ENCODE measurements around the gene TMEM254. TPM values are rescaled to one million over a fixed set of nuclear protein-coding genes. Genes with fewer than 3 reads are reported as not detected.

TMEM254 gene
- total and polyA plus RNA-seq, 7 experiments from 2014 or later: 7.3 to 44.5 (median 17.4) TPM

DNA sequence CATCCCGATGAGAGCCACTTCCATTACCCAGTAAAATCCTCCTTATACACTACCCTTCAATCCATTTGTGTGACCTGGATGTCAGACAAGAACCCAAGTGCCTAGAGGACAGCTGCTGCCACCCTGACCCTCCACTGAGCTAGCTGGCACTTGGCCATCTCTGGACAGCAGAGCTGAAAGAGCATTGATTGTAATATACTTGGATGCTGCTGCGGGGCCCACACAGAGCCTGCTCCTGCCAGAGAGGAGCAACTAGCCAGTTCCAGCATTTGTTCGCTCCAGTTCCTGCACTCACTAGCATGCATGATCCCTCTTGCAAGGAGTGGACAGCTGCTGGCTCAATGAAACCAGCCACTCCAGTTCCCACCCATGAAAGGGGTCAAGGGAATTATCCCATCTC lies 8.4 kb upstream of the TMEM254 start:
- no peak for ATAC-seq

DNA sequence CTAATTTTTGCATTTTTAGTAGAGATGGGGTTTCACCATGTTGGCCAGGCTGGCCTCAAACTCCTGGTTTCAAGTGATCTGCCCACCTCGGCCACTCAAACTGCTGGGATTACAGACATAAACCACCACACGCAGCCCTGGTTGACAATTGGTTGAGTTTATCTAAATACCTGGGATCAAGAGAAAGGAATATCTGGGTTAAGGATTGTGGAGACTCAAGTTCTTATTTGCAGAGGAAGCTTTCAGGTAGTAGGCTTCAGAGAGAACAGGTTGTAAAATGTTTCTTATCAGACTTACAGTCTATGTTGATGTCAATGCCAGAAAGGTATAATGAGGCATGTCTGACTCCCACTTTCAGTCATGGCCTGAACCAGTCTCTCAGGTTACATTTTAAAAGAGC lies 5.9 kb upstream of the TMEM254 start:
- no peaks in the 10 kb centered on the region for H3K36me3 ChIP-seq (ENCODE audit: control insufficient read depth in 2 of 3, insufficient read depth in 3 of 3, low read length in 3 of 3)
- CTCF ChIA-PET: no interaction called here
- peaks cover 0 to 5% (median 0%) of the 10 kb centered on the region in 11 donors for H3K9me3 Mint-ChIP-seq
- H3K4me3 ChIP-seq (ENCODE audit: low read length): no peak overlapping the region
- H3K4me3 Mint-ChIP-seq: no peak overlapping the region
- H3K4me1 ChIP-seq (ENCODE audit: control insufficient read depth in 2 of 2, insufficient read depth in 2 of 2, low read length in 2 of 2): no peaks in the 10 kb centered on the region
- H3K27me3 ChIP-seq (ENCODE audit: control insufficient read depth in 2 of 2, insufficient read depth in 2 of 2, low read length in 2 of 2): no peaks in the 10 kb centered on the region
- H3K9me3 ChIP-seq (ENCODE audit: control insufficient read depth in 2 of 3, low read length in 3 of 3): no peaks in the 10 kb centered on the region
- no peak overlapping the region for H3K27ac ChIP-seq (ENCODE audit: low read depth, low read length)
- ATAC-seq (no peak), DNase-seq (no peak)
- peaks cover 0 to 6% (median 2%) of the 10 kb centered on the region in 7 donors for H3K4me1 Mint-ChIP-seq
- H3K27me3 Mint-ChIP-seq: peaks cover 0 to 5% (median 0%) of the 10 kb centered on the region in 5 donors
- intact Hi-C loops (cut with micrococcal nuclease): no loop called here
- POLR2A ChIA-PET: no interaction called here
- H3K36me3 Mint-ChIP-seq: peaks cover 0 to 3% (median 0%) of the 10 kb centered on the region in 5 donors
- H3K27ac Mint-ChIP-seq: no peak overlapping the region

More for the DNA sequence above, 8.4 kb upstream of the TMEM254 start:
- CTCF ChIA-PET: interaction anchor here (1.4 kb wide), 1 partner anchor 11 kb away, joined by 4 read pairs; no protein-coding TSS in a partner anchor
- H3K27ac Mint-ChIP-seq: no peak overlapping the region
- H3K27ac ChIP-seq (ENCODE audit: low read depth, low read length): no peak overlapping the region
- no peaks in the 10 kb centered on the region for H3K9me3 ChIP-seq (ENCODE audit: control insufficient read depth in 2 of 3, low read length in 3 of 3)
- DNase-seq: no peak
- H3K4me1 Mint-ChIP-seq: no peaks in the 10 kb centered on the region
- H3K4me1 ChIP-seq (ENCODE audit: control insufficient read depth in 2 of 2, insufficient read depth in 2 of 2, low read length in 2 of 2): no peaks in the 10 kb centered on the region
- peaks cover 0 to 3% (median 0%) of the 10 kb centered on the region in 5 donors for H3K36me3 Mint-ChIP-seq
- H3K36me3 ChIP-seq (ENCODE audit: control insufficient read depth in 2 of 3, insufficient read depth in 3 of 3, low read length in 3 of 3): no peaks in the 10 kb centered on the region
- H3K9me3 Mint-ChIP-seq: peaks cover 0 to 5% (median 0%) of the 10 kb centered on the region in 11 donors
- intact Hi-C loops (cut with micrococcal nuclease): no loop called here
- H3K4me3 ChIP-seq (ENCODE audit: low read length): no peak overlapping the region
- H3K27me3 ChIP-seq (ENCODE audit: control insufficient read depth in 2 of 2, insufficient read depth in 2 of 2, low read length in 2 of 2): no peaks in the 10 kb centered on the region
- H3K27me3 Mint-ChIP-seq: peaks cover 0 to 5% (median 0%) of the 10 kb centered on the region in 5 donors
- no peak overlapping the region for H3K4me3 Mint-ChIP-seq
- POLR2A ChIA-PET: no interaction called here

DNA sequence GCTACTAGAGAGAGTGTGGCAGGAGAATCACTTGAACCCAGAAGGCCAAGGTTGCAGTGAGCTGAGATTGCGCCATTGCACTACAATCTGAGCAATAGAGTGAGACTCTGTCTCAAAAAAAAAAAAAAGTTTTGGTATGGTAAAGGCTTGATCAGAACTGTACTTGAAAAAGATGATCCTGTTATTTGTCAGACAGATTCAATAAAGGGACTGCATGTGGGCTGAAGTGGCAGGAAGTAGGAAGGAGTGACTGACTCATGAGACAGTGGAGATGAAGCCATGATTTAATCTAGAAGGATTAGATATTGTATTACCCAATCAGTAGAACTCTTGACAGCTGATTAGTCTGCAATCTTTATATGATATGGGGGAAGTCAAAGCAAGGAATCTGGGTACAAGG lies 2.7 kb upstream of the TMEM254 start:
- Mint-ChIP-seq H3K9me3 (peaks cover 0 to 2% (median 0%) of the 10 kb centered on the region in 11 donors), H3K27me3 (no peaks in the 10 kb centered on the region), H3K36me3 (peaks cover 0 to 3% (median 2%) of the 10 kb centered on the region in 5 donors), H3K4me3 (peak overlapping the region in 2 of 10 donors; percentile 6 to 30), H3K27ac (peak overlapping the region in 1 of 9 donors; percentile 26), H3K4me1 (peaks cover 14 to 25% (median 20%) of the 10 kb centered on the region in 7 donors)
- Histone ChIP-seq H3K4me3 (ENCODE audit: low read length) (no peak overlapping the region), H3K27me3 (ENCODE audit: control insufficient read depth in 2 of 2, insufficient read depth in 2 of 2, low read length in 2 of 2) (no peaks in the 10 kb centered on the region), H3K4me1 (ENCODE audit: control insufficient read depth in 2 of 2, insufficient read depth in 2 of 2, low read length in 2 of 2) (peaks cover 6 to 12% of the 10 kb centered on the region in 2 donors), H3K27ac (ENCODE audit: low read depth, low read length) (no peak overlapping the region), H3K9me3 (ENCODE audit: control insufficient read depth in 2 of 3, low read length in 3 of 3) (no peaks in the 10 kb centered on the region), H3K36me3 (ENCODE audit: control insufficient read depth in 2 of 3, insufficient read depth in 3 of 3, low read length in 3 of 3) (peaks cover 0 to 7% (median 0%) of the 10 kb centered on the region in 3 experiments)
- DNase-seq (no peak), ATAC-seq (no peak)
- POLR2A ChIA-PET: interaction anchor here (0.6 kb wide), 1 partner anchor 980 kb away, joined by 4 read pairs; no protein-coding TSS in a partner anchor
- CTCF ChIA-PET: no interaction called here
- intact Hi-C loops (cut with micrococcal nuclease): loop anchor here in 1 of 2 donors (5.0 kb wide), 1 partner anchor 67 kb away; no protein-coding TSS in a partner anchor

DNA sequence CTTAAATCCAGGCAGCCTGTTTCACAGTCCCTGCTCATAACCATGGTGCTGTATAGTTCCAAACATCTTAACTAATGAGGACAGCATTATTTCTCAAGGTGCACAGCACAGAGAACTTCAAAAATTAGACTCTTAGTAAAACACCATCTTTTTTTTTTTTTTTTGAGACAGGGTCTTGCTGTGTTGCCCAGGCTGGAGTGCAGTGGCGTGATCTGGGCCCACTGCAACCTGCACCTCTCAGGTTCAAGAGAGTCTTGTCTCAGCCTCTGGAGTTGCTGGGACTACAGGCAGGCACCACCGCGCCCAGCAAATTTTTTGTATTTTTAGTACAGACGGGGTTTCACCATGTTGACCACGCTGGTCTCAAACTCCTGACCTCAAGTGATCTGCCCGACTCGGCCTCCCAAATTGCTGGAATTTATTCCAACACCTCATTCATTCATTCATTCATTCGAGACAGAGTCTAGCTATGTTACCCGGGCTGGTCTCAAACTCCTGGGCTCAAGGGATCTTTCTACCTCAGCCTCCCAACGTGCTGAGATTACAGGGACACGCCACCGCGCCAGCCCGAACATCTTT lies 507 bp upstream of the TMEM254 start:
- Mint-ChIP-seq H3K9me3 (peaks cover 0 to 2% (median 0%) of the 10 kb centered on the region in 11 donors), H3K4me1 (peaks cover 14 to 25% (median 20%) of the 10 kb centered on the region in 7 donors), H3K27me3 (no peaks in the 10 kb centered on the region), H3K4me3 (peak overlapping the region; percentile 90 to 100 (median 96)), H3K36me3 (peaks cover 0 to 7% (median 3%) of the 10 kb centered on the region in 5 donors), H3K27ac (peak overlapping the region; percentile 88 to 99 (median 95))
- H3K27ac ChIP-seq (ENCODE audit: low read depth, low read length): peak overlapping the region; percentile 87
- H3K4me1 ChIP-seq (ENCODE audit: control insufficient read depth in 2 of 2, insufficient read depth in 2 of 2, low read length in 2 of 2): peaks cover 6 to 12% of the 10 kb centered on the region in 2 donors
- ChIA-PET POLR2A (interaction anchor here (1.0 to 1.5 kb wide), 3 partner anchors 13 to 110 kb away, joined by 3 to 6 read pairs (median 3); no protein-coding TSS in a partner anchor), CTCF (no interaction called here)
- H3K36me3 ChIP-seq (ENCODE audit: control insufficient read depth in 2 of 3, insufficient read depth in 3 of 3, low read length in 3 of 3): peaks cover 0 to 14% (median 0%) of the 10 kb centered on the region in 3 experiments
- DNase-seq (peak in 1 of 9 donors; percentile 1), ATAC-seq (no peak)
- intact Hi-C loops (cut with micrococcal nuclease): loop anchor here (1.0 to 5.0 kb wide), 4 partner anchors 64 to 1775 kb away; partner anchors contain the start of gene ZCCHC24 (in 1 of the 2)
- H3K9me3 ChIP-seq (ENCODE audit: control insufficient read depth in 2 of 3, low read length in 3 of 3): no peaks in the 10 kb centered on the region
- no peaks in the 10 kb centered on the region for H3K27me3 ChIP-seq (ENCODE audit: control insufficient read depth in 2 of 2, insufficient read depth in 2 of 2, low read length in 2 of 2)
- peak overlapping the region; percentile 88 for H3K4me3 ChIP-seq (ENCODE audit: low read length)

DNA sequence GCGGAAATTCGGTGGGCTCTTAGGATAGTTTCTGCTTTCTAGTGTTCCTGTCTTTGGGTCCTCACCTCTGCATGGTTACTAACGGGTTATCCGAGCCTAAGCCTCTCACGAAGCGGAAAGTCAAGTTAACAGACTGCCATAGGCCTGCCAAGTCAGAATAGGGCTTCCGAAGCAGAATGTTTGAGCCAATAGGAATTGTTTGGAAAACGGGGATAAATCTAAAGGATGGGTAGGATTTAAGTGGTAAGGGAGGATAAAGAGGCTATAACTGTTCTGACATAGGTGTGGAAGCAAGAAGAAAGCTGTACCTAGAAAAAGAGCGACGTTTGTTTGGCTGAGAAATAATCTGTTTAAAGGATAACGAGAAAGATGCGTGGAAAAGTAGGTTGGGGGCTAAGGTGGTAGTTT lies 851 bp downstream of the TMEM254 start:
- H3K27ac ChIP-seq (ENCODE audit: low read depth, low read length): peak overlapping the region; percentile 87
- Mint-ChIP-seq H3K9me3 (peaks cover 0 to 2% (median 0%) of the 10 kb centered on the region in 11 donors), H3K27ac (peak overlapping the region; percentile 88 to 99 (median 95)), H3K27me3 (no peaks in the 10 kb centered on the region), H3K4me3 (peak overlapping the region; percentile 90 to 100 (median 96)), H3K36me3 (peaks cover 0 to 12% (median 6%) of the 10 kb centered on the region in 5 donors), H3K4me1 (peaks cover 14 to 25% (median 20%) of the 10 kb centered on the region in 7 donors)
- ATAC-seq (no peak), DNase-seq (no peak)
- H3K4me1 ChIP-seq (ENCODE audit: control insufficient read depth in 2 of 2, insufficient read depth in 2 of 2, low read length in 2 of 2): peaks cover 6 to 12% of the 10 kb centered on the region in 2 donors
- no peaks in the 10 kb centered on the region for H3K9me3 ChIP-seq (ENCODE audit: control insufficient read depth in 2 of 3, low read length in 3 of 3)
- H3K27me3 ChIP-seq (ENCODE audit: control insufficient read depth in 2 of 2, insufficient read depth in 2 of 2, low read length in 2 of 2): no peaks in the 10 kb centered on the region
- ChIA-PET CTCF (no interaction called here), POLR2A (interaction anchor here (0.9 to 1.2 kb wide), 3 partner anchors 25 to 253 kb away, joined by 3 to 5 read pairs (median 4); partner anchors contain the start of genes ANXA11 and NUTM2E)
- intact Hi-C loops (cut with micrococcal nuclease): loop anchor here (1.0 to 5.0 kb wide), 6 partner anchors 63 to 1777 kb away; partner anchors contain the start of genes ANXA11 (in 2 of the 2), PPIF (in 1 of the 2) and ZCCHC24 (in 1 of the 2)
- H3K4me3 ChIP-seq (ENCODE audit: low read length): peak overlapping the region; percentile 88
- peaks cover 0 to 27% (median 0%) of the 10 kb centered on the region in 3 experiments for H3K36me3 ChIP-seq (ENCODE audit: control insufficient read depth in 2 of 3, insufficient read depth in 3 of 3, low read length in 3 of 3)

DNA sequence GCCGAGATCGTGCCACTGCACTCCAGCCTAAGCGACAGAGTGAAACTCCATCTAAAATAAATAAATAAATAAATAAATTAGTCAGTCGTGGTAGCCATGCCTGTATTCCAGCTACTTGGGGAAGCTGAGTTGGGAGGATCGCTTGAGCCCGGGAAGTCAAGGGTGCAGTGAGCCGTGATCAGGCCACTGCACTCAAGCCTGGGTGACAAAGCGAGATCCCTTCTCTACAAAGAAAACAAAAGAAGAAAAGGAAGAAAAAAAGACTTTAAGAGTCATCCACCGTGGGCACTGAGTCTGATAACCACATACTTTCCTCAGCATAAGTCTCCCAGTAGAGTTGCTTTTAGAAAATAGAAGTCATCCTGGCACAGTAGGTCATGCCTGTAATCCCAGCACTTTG lies 2.6 kb downstream of the TMEM254 start:
- Mint-ChIP-seq H3K4me3 (no peak overlapping the region), H3K27me3 (no peaks in the 10 kb centered on the region), H3K9me3 (no peaks in the 10 kb centered on the region), H3K36me3 (peaks cover 0 to 19% (median 11%) of the 10 kb centered on the region in 5 donors), H3K27ac (no peak overlapping the region), H3K4me1 (peaks cover 11 to 25% (median 20%) of the 10 kb centered on the region in 7 donors)
- Histone ChIP-seq H3K9me3 (ENCODE audit: control insufficient read depth in 2 of 3, low read length in 3 of 3) (no peaks in the 10 kb centered on the region), H3K27ac (ENCODE audit: low read depth, low read length) (no peak overlapping the region), H3K36me3 (ENCODE audit: control insufficient read depth in 2 of 3, insufficient read depth in 3 of 3, low read length in 3 of 3) (peaks cover 0 to 29% (median 0%) of the 10 kb centered on the region in 3 experiments), H3K4me1 (ENCODE audit: control insufficient read depth in 2 of 2, insufficient read depth in 2 of 2, low read length in 2 of 2) (peaks cover 6 to 12% of the 10 kb centered on the region in 2 donors), H3K4me3 (ENCODE audit: low read length) (no peak overlapping the region), H3K27me3 (ENCODE audit: control insufficient read depth in 2 of 2, insufficient read depth in 2 of 2, low read length in 2 of 2) (no peaks in the 10 kb centered on the region)
- ChIA-PET CTCF (no interaction called here), POLR2A (no interaction called here)
- intact Hi-C loops (cut with micrococcal nuclease): no loop called here
- ATAC-seq (no peak), DNase-seq (no peak)

All from naive thymus-derived CD4-positive, alpha-beta T cell (primary cell).